Stomach (tissue), 4 donors: ENCODE results near the gene DUSP28.

Source experiments
- EP300 ChIP-seq: sonication (generic); formaldehyde crosslinking; IDR thresholded peaks from one replicate; pipeline ENCODE4 v1.6.1; 2017; ENCODE audit warnings: antibody characterized with exemption
- POLR2A ChIP-seq, 4 donors: fragments of 450-650 bp; IDR thresholded peaks; one replicate each; pipeline ENCODE4 v1.6.1; 2016; ENCODE audit warnings: antibody characterized with exemption in 4 of 4, control low read depth in 2 of 4, mild to moderate bottlenecking in 1 of 4, moderate library complexity in 1 of 4
- POLR2AphosphoS5 ChIP-seq, 3 donors: sonication (generic); formaldehyde crosslinking; IDR thresholded peaks; one replicate each; pipeline ENCODE4 v1.6.1; 2016; ENCODE audit warnings: antibody characterized with exemption in 3 of 3
- TF ChIP-seq, protein P1 (sequence below), 7 experiments: fragments of 450-650 bp in 4 of 7; fragments of 200-600 bp in 3 of 7; sonication (generic) in 3 of 7; IDR thresholded peaks; one replicate each; pipeline ENCODE4 v1.5.1; 2016 to 2019; ENCODE audit warnings: antibody characterized with exemption in 7 of 7, control low read depth in 2 of 7, mild to moderate bottlenecking in 1 of 7

DNA sequence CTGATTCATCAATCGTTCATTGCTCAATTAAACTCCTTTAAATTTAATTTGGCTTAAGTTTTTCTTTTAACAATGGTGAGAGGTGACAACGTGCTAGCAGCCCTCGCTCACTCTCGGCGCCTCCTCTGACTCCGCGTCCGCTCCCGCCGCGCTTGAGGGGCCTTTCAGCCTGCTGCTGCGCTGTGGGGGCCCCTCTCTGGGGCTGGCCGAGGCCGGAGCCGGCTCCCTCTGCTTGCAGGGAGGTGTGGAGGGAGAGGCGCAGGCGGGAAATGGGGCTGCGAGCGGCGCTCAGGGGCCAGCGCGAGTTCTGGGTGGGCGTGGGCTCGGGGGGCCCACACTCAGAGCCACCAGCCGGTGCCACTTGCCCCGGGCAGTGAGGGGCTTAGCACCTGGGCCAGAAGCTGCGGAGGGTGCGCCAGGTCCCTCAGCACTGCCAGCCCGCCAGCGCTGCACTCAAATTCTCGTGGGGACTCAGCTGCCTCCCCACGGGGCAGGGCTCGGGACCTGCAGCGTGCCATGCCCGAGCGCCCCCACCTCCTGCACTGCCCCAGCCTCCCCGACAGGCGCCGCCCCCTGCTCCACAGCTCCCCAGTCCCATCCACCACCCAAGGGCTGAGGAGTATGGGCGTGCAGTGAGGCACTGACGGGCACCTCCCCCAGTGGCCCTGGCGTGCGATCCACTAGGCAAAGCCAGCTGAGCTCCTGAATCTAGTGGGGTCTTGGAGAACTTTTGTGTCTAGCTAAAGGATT is 22.0 kb upstream of the DUSP28 start:
- TF ChIP-seq POLR2A (IDR thresholded peaks at IDR 0.05) (no peak), EP300 (no peak), POLR2AphosphoS5 (IDR thresholded peaks at IDR 0.05) (no peak)
- TF ChIP-seq, protein P1, sequence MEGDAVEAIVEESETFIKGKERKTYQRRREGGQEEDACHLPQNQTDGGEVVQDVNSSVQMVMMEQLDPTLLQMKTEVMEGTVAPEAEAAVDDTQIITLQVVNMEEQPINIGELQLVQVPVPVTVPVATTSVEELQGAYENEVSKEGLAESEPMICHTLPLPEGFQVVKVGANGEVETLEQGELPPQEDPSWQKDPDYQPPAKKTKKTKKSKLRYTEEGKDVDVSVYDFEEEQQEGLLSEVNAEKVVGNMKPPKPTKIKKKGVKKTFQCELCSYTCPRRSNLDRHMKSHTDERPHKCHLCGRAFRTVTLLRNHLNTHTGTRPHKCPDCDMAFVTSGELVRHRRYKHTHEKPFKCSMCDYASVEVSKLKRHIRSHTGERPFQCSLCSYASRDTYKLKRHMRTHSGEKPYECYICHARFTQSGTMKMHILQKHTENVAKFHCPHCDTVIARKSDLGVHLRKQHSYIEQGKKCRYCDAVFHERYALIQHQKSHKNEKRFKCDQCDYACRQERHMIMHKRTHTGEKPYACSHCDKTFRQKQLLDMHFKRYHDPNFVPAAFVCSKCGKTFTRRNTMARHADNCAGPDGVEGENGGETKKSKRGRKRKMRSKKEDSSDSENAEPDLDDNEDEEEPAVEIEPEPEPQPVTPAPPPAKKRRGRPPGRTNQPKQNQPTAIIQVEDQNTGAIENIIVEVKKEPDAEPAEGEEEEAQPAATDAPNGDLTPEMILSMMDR (IDR thresholded peaks at IDR 0.05): no peak
